ENCODE data around the gene CCDC107. TPM values are rescaled to one million over a fixed set of nuclear protein-coding genes. Genes with fewer than 3 reads are reported as not detected.

Gene CCDC107
- total and polyA plus RNA-seq, 2 of the 13 experiments (the other 11 are each of a cell fraction or from before 2014, with no cell fraction given): 7.1 to 15.2 TPM

GRCh38 chr9:35646153-35646532 lies 11.9 kb upstream of the CCDC107 start:
- H3K9me3 ChIP-seq (ENCODE audit: low read length): no peaks in the 10 kb centered on the region
- H3K9ac ChIP-seq (ENCODE audit: insufficient read depth, low read depth, low read length): peak overlapping the region; percentile 60
- FAIRE-seq (no peak), ATAC-seq (peak; percentile 78), DNase-seq (ENCODE audit: low spot score) (peak; percentile 32)
- POLR2A ChIA-PET: interaction anchor here (0.7 to 5.4 kb wide), 13 partner anchors 10 to 157 kb away, joined by 3 to 41 read pairs (median 4); partner anchors contain the start of genes ARHGEF39, CCDC107, GBA2 and RGP1
- H3K79me2 ChIP-seq (ENCODE audit: insufficient read depth, low read length): no peaks in the 10 kb centered on the region
- H2AFZ ChIP-seq (ENCODE audit: low read length): peak overlapping the region; percentile 48
- 0% methylated on average over 11 of the region's 11 CpGs for WGBS (ENCODE audit: low lambda C conversion rate)
- TSS peak; percentile 66 for BruUV-seq (replicated peaks)
- no peaks in the 10 kb centered on the region for H3K36me3 ChIP-seq (replicated peaks in 1 of 2; ENCODE audit: control insufficient read depth in 1 of 2, insufficient read depth in 2 of 2, low read length in 2 of 2)
- H3K4me1 ChIP-seq (ENCODE audit: insufficient read depth, low read length): peaks cover 49% of the 10 kb centered on the region
- peaks cover 2 to 22% of the 10 kb centered on the region in 2 experiments; a peak in 3 of 5 replicates for H3K27me3 ChIP-seq (ENCODE audit: control insufficient read depth in 1 of 2, insufficient read depth in 2 of 2, low read length in 2 of 2)
- intact Hi-C loops (cut with micrococcal nuclease; ENCODE audit: unreplicated experiment) (loop anchor here (1.0 to 10.0 kb wide), 4 partner anchors 11 to 239 kb away; no protein-coding TSS in a partner anchor), in situ Hi-C loops (cut with HindIII; ENCODE audit: extremely low pct_ligation_motif_present, low pct_unique_long_range_greater_than_20kb) (no loop called here)
- no peaks in the 10 kb centered on the region for H4K20me1 ChIP-seq (ENCODE audit: insufficient read depth, low read length)
- peak overlapping the region; percentile 70 to 83 (median 72) for H3K4me3 ChIP-seq (replicated peaks in 1 of 3; ENCODE audit: insufficient read depth in 1 of 3, low read depth in 2 of 3, low read length in 3 of 3)
- CTCF ChIA-PET (ENCODE audit: low intra/inter-chr PET ratio, low total read pairs): interaction anchor here (1.4 to 1.9 kb wide), 2 partner anchors 11 to 43 kb away, joined by 4 to 8 read pairs; partner anchors contain the start of genes CCDC107 and RMRP
- H3K4me2 ChIP-seq (ENCODE audit: low read depth, low read length): peak overlapping the region; percentile 79
- peak overlapping the region; percentile 67 for H3K27ac ChIP-seq (ENCODE audit: extremely low read length, insufficient read depth, low read length)
- TF ChIP-seq POLR2A (IDR thresholded peaks at IDR 0.05; ENCODE audit: insufficient read depth in 1 of 2, low read depth in 2 of 2, low read length in 2 of 2) (no peak), ZNF292 (CRISPR knock-in tag; IDR thresholded peaks at IDR 0.05; ENCODE audit: borderline replicate concordance, low read depth) (no peak), SRSF1 (optimal IDR thresholded peaks at IDR 0.05; ENCODE audit: low read depth, low read length) (no peak), SMAD3 (CRISPR knock-in tag; IDR thresholded peaks at IDR 0.05) (no peak), ZBTB7A (CRISPR knock-in tag; IDR thresholded peaks at IDR 0.05) (no peak), NCOA5 (CRISPR knock-in tag; IDR thresholded peaks at IDR 0.05) (no peak), ZNF33A (CRISPR knock-in tag; IDR thresholded peaks at IDR 0.05; ENCODE audit: borderline replicate concordance) (peak; percentile 59; the same call in 1 of the 2 replicates), ZNF513 (CRISPR knock-in tag; conservative IDR thresholded peaks at IDR 0.05) (no peak), ZNF138 (CRISPR knock-in tag; IDR thresholded peaks at IDR 0.05; ENCODE audit: low read depth) (no peak), ZEB1 (IDR thresholded peaks at IDR 0.05; ENCODE audit: insufficient replicate concordance, low read depth) (peak; percentile 85), ZNF557 (CRISPR knock-in tag; IDR thresholded peaks at IDR 0.05) (no peak), HMG20B (CRISPR knock-in tag; conservative IDR thresholded peaks at IDR 0.05) (no peak), ATF5 (CRISPR knock-in tag; IDR thresholded peaks at IDR 0.05; ENCODE audit: low read depth) (no peak), MXD4 (CRISPR knock-in tag; IDR thresholded peaks at IDR 0.05) (no peak), KMT2B (CRISPR knock-in tag; IDR thresholded peaks at IDR 0.05) (no peak), ATF6 (CRISPR knock-in tag; conservative IDR thresholded peaks at IDR 0.05) (no peak), MEIS2 (CRISPR knock-in tag; IDR thresholded peaks at IDR 0.05) (no peak), ZSCAN31 (CRISPR knock-in tag; IDR thresholded peaks at IDR 0.05; ENCODE audit: low read depth) (peak; percentile 76; the same call in 1 of the 2 replicates), ATF3 (CRISPR knock-in tag; IDR thresholded peaks at IDR 0.05) (no peak), ZNF749 (CRISPR knock-in tag; IDR thresholded peaks at IDR 0.05; ENCODE audit: borderline replicate concordance) (no peak), POGZ (CRISPR knock-in tag; IDR thresholded peaks at IDR 0.05) (no peak)
